Ishikawa (cell line): ENCODE measurements around the gene SDF2L1.
A peak's percentile ranks its signal among the peaks of the same experiment; 100 is the strongest.

Experiments
- CEBPB ChIP-seq: IDR thresholded peaks from 2 replicates; pipeline ENCODE4 v1.6.1; 2012
- CREB1 ChIP-seq: IDR thresholded peaks from 2 replicates; pipeline ENCODE4 v1.6.1; 2012; ENCODE audit warnings: low read depth
- EGR1 ChIP-seq: IDR thresholded peaks from 2 replicates; pipeline ENCODE4 v1.6.1; 2012
- EP300 ChIP-seq: IDR thresholded peaks from 2 replicates; pipeline ENCODE4 v1.6.1; 2012; ENCODE audit warnings: borderline replicate concordance
- FOXM1 ChIP-seq: IDR thresholded peaks from 2 replicates; pipeline ENCODE4 v1.6.1; 2012; ENCODE audit warnings: low read depth, borderline replicate concordance
- MAX ChIP-seq: IDR thresholded peaks from 2 replicates; pipeline ENCODE4 v1.6.1; 2012
- NFIC ChIP-seq: IDR thresholded peaks from 2 replicates; pipeline ENCODE4 v1.6.1; 2012
- RAD21 ChIP-seq: IDR thresholded peaks from 2 replicates; pipeline ENCODE4 v1.6.1; 2012; ENCODE audit warnings: low read depth
- TAF1 ChIP-seq: IDR thresholded peaks from 2 replicates; pipeline ENCODE4 v1.6.1; 2012; ENCODE audit warnings: low read depth, mild to moderate bottlenecking
- TCF12 ChIP-seq: IDR thresholded peaks from 2 replicates; pipeline ENCODE4 v1.6.1; 2012; ENCODE audit warnings: low read depth
- YY1 ChIP-seq: IDR thresholded peaks from 2 replicates; pipeline ENCODE4 v1.6.1; 2012; ENCODE audit warnings: low read depth
- ZBTB7A ChIP-seq: IDR thresholded peaks from 2 replicates; pipeline ENCODE4 v1.6.1; 2012; ENCODE audit warnings: low read depth
- TF ChIP-seq, protein P1 (sequence below): IDR thresholded peaks from 2 replicates; pipeline ENCODE4 v1.6.1; 2012; ENCODE audit warnings: low read depth, mild to moderate bottlenecking

DNA sequence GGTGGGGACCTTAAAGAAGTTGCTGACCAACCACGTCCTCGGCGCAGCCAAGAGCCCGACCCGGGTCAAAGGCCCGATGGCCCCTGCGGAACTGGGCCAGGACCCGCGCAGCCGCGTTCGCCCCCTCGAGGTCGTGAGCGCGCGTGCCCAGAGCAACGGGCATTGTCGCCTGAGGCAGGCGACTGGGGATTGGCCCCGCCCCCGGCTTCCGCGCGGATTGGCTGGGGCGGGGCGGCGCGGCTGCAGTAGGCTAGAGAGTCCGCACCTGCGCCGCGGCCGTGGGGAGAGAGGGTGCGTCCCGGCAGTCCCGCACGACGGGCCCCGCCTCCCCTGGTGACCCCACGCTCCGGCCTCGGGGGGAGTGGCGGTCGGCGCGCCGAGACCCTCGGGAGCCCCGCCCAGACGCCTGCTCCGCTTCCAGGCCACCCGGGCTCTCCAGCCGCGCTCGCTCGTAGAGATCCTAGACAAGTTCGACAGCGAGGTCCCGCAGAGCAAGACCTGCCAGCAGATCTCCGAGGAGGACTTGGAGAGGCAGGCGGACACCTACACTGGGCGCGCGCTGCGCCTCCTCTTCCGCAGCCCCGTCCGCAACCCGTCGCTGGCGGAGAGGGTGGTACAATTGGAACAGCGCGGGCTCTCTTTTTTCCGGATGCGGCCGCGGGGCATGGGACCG is 15.4 kb downstream of the SDF2L1 start:
- TF ChIP-seq RAD21 (no peak; the same call in 1 of the 2 replicates), ZBTB7A (peak; percentile 79; the same call in 1 of the 2 replicates), MAX (peak; percentile 84), TAF1 (0 out of 2 replicates have a peak, but pooled peaks have one; percentile 28), FOXM1 (0 out of 2 replicates have a peak, but pooled peaks have one; percentile 19), EGR1 (0 out of 2 replicates have a peak, but pooled peaks have one; percentile 11), YY1 (no peak), CEBPB (no peak; the same call in 1 of the 2 replicates), TCF12 (0 out of 2 replicates have a peak, but pooled peaks have one; percentile 44), CREB1 (no peak), EP300 (no peak), NFIC (no peak)
- TF ChIP-seq, protein P1, sequence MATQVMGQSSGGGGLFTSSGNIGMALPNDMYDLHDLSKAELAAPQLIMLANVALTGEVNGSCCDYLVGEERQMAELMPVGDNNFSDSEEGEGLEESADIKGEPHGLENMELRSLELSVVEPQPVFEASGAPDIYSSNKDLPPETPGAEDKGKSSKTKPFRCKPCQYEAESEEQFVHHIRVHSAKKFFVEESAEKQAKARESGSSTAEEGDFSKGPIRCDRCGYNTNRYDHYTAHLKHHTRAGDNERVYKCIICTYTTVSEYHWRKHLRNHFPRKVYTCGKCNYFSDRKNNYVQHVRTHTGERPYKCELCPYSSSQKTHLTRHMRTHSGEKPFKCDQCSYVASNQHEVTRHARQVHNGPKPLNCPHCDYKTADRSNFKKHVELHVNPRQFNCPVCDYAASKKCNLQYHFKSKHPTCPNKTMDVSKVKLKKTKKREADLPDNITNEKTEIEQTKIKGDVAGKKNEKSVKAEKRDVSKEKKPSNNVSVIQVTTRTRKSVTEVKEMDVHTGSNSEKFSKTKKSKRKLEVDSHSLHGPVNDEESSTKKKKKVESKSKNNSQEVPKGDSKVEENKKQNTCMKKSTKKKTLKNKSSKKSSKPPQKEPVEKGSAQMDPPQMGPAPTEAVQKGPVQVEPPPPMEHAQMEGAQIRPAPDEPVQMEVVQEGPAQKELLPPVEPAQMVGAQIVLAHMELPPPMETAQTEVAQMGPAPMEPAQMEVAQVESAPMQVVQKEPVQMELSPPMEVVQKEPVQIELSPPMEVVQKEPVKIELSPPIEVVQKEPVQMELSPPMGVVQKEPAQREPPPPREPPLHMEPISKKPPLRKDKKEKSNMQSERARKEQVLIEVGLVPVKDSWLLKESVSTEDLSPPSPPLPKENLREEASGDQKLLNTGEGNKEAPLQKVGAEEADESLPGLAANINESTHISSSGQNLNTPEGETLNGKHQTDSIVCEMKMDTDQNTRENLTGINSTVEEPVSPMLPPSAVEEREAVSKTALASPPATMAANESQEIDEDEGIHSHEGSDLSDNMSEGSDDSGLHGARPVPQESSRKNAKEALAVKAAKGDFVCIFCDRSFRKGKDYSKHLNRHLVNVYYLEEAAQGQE = no peak
